Activated CD4-positive, alpha-beta T cell treated with anti-CD3 and anti-CD28 coated beads for 36 hours (primary cell): Measurements from ENCODE around the gene ELP4. TPM values are rescaled to one million over a fixed set of nuclear protein-coding genes. Genes with fewer than 3 reads are reported as not detected.
"Not testable (repeated sequence)": the region's sequence is repeated elsewhere in the genome, so short reads cannot be mapped to it uniquely, and the experiment has no call there.

Source experiments
- ATAC-seq: fragments of 200-7000 bp; cut with Tn5 transposase; one replicate; pipeline ENCODE4 v1.10.0; 2021; ENCODE audit warnings: mild to moderate bottlenecking, moderate library complexity
- CTCF ChIA-PET: fragments of 350-600 bp; sonication (Branson Sonifier 250); formaldehyde crosslinking; loops from one replicate; lab custom pipeline; 2021; ENCODE audit warnings: antibody characterized with exemption; lab: Charles Lee
- POLR2A ChIA-PET: fragments of 350-600 bp; sonication (Branson Sonifier 250); formaldehyde crosslinking; loops from one replicate; lab custom pipeline; 2021; ENCODE audit warnings: antibody characterized with exemption, inconsistent platforms; lab: Charles Lee
- DNase-seq: peaks from one replicate; pipeline ENCODE4 v3.0.0-alpha.2; 2020
- H3K27ac Mint-ChIP-seq: one replicate; pipeline ENCODE4 v1.8.0; 2021; ENCODE audit warnings: mixed read lengths
- H3K27me3 Mint-ChIP-seq: one replicate; pipeline ENCODE4 v1.8.0; 2021; ENCODE audit warnings: mixed read lengths
- H3K36me3 Mint-ChIP-seq: one replicate; pipeline ENCODE4 v1.8.0; 2021; ENCODE audit warnings: low read depth, mixed read lengths
- H3K4me1 Mint-ChIP-seq: one replicate; pipeline ENCODE4 v1.8.0; 2021; ENCODE audit warnings: mixed read lengths
- H3K4me3 Mint-ChIP-seq: one replicate; pipeline ENCODE4 v1.8.0; 2021; ENCODE audit warnings: mild to moderate bottlenecking, moderate library complexity, mixed read lengths
- H3K9me3 Mint-ChIP-seq: one replicate; pipeline ENCODE4 v1.8.0; 2021; ENCODE audit warnings: low read depth, mixed read lengths
- intact Hi-C, 2 experiments: fragments of 100-400 bp; cut with DNase I in 1 of 2; cut with micrococcal nuclease in 1 of 2; formaldehyde crosslinking; loops; one replicate each; pipeline versions ENCODE4 v1.14.2 to v1.15.1; 2022 to 2024; cut with DNase I, micrococcal nuclease
- total RNA-seq, 2 experiments: library from RNA; stranded (reverse); gene quantifications; one replicate each; pipeline ENCODE4 v1.2.3, GENCODE V29; 2021

ELP4 gene
- total RNA-seq, 2 experiments from 2014 or later = 21.9 to 30.9 TPM

DNA sequence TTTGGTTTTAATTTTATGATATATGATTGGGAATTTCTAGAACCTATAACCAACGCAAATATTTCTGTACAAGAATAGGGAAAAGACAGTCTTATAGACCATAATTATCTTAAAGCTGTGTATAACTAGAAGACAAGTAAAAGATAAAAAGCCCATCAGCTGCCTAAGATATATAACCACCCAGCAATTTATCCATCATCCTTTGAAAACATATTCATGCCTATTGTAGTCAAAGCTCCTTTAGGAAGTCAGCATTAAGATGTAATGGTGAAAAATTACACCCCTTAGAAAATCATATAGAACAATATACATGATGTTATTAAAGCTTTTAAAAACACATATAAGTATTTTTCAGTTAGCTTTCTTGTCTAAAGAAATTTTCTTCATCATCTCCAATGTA, 46.4 kb downstream of the ELP4 start:
- no peaks in the 10 kb centered on the region for H3K9me3 Mint-ChIP-seq
- no peak overlapping the region for H3K27ac Mint-ChIP-seq
- CTCF ChIA-PET = no interaction called here
- ATAC-seq (no peak), DNase-seq (no peak)
- POLR2A ChIA-PET = no interaction called here
- H3K36me3 Mint-ChIP-seq = no peaks in the 10 kb centered on the region
- H3K4me3 Mint-ChIP-seq = no peak overlapping the region
- no peaks in the 10 kb centered on the region for H3K27me3 Mint-ChIP-seq
- H3K4me1 Mint-ChIP-seq = no peaks in the 10 kb centered on the region
- intact Hi-C loops = no loop called here

DNA sequence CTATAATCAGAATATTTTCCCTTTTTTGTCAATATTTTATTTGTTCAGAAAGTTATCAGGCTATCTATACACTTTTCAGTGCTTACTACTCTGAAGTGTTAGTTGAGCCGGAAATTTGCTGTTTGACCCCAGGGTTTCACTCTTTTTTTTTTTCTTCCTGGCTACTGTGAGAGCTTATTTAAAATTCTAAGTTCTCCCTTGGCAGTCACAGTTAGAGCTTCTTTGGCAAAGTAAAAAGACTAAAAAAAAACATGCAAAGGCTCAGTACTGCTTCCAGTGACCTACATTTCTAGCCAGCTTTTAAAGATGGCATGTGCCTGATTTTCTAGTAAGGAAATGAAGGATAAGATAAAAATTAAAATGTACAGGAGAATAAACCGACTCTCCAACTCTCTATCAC, 48.4 kb downstream of the ELP4 start:
- Mint-ChIP-seq H3K4me3 (no peak overlapping the region), H3K36me3 (no peaks in the 10 kb centered on the region), H3K4me1 (no peaks in the 10 kb centered on the region), H3K27ac (no peak overlapping the region), H3K27me3 (no peaks in the 10 kb centered on the region), H3K9me3 (no peaks in the 10 kb centered on the region)
- ChIA-PET POLR2A (interaction anchor here (0.6 kb wide), 1 partner anchor 1422 kb away, joined by 3 read pairs; no protein-coding TSS in a partner anchor), CTCF (interaction anchor here (0.6 kb wide), 1 partner anchor 1127 kb away, joined by 5 read pairs; no protein-coding TSS in a partner anchor)
- intact Hi-C loops = no loop called here
- ATAC-seq = no peak
- DNase-seq = no peak

DNA sequence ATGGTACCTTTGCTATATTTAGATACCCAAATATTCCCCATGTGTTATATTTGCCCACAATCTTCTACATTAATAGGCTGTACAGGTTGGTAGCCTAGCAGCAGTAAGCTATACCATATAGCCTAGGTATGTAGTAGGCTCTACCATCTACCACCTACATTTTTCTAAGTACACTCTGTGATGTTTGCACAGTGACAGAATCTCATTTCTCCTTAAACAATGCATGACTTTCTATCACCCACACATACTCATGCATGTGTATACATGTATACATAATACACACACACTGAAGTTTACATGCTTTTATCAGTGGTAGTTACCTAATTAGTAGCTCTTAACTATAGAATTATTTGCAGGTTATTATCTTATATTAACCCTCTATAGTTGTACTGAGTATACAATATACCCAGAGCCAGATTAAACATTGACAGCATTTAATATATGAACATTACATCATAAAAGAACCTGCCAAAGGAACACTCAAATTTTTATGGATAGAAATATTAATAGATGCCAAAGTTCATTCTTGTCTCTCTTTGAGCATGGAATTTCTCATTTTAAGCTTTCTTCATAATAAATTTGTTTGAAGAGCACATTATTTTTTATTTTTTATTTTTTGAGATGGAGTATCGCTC, 51.4 kb downstream of the ELP4 start:
- H3K27me3 Mint-ChIP-seq = no peaks in the 10 kb centered on the region
- no peak overlapping the region for H3K27ac Mint-ChIP-seq
- ChIA-PET POLR2A (no interaction called here), CTCF (no interaction called here)
- intact Hi-C loops = no loop called here
- peaks cover 3% of the 10 kb centered on the region for H3K9me3 Mint-ChIP-seq
- H3K36me3 Mint-ChIP-seq = peaks cover 3% of the 10 kb centered on the region
- ATAC-seq = no peak
- H3K4me3 Mint-ChIP-seq = no peak overlapping the region
- no peak for DNase-seq
- H3K4me1 Mint-ChIP-seq = no peaks in the 10 kb centered on the region

DNA sequence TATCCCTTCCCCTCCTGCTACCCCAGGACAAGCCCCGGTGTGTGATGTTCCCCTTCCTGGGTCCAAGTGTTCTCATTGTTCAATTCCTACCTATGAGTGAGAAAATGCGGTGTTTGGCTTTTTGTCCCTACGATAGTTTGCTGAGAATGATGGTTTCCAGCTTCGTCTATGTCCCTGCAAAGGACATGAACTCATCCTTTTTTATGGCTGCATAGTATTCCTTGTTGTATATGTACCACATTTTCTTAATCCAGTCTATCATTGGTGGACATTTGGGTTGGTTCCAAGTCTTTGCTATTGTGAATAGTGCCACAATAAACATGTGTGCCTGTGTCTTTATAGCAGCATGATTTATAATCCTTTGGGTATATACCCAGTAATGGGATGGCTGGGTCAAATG, 55.0 kb downstream of the ELP4 start:
- H3K4me1 Mint-ChIP-seq, H3K9me3 Mint-ChIP-seq, POLR2A ChIA-PET, H3K27me3 Mint-ChIP-seq, ATAC-seq, intact Hi-C loops, H3K4me3 Mint-ChIP-seq, DNase-seq, H3K27ac Mint-ChIP-seq, CTCF ChIA-PET: not testable (repeated sequence)
- H3K36me3 Mint-ChIP-seq = peaks cover 18% of the 10 kb centered on the region

DNA sequence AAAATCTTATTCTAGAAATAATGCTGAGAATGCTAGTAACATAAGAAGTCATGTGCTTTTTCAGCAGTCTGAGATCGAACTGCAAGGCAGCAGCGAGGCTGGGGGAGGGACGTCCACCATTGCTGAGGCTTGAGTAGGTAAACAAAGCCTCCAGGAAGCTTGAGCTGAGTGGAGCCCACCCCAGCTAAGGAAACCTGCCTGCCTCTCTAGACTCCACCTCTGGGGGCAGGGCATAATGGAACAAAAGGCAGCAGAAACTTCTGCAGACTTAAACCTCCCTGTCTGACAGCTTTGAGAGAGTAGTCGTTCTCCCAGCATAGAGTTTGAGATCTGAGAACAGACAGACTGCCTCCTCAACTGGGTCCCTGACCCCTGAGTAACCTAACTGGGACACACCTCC, 64.6 kb downstream of the ELP4 start:
- ATAC-seq, H3K4me1 Mint-ChIP-seq, intact Hi-C loops, H3K27ac Mint-ChIP-seq, POLR2A ChIA-PET, H3K27me3 Mint-ChIP-seq, H3K4me3 Mint-ChIP-seq, DNase-seq: not testable (repeated sequence)
- Mint-ChIP-seq H3K36me3 (peaks cover 20% of the 10 kb centered on the region), H3K9me3 (peaks cover 21% of the 10 kb centered on the region)
- CTCF ChIA-PET = interaction anchor here (0.7 kb wide), 1 partner anchor 44 kb away, joined by 3 read pairs; no protein-coding TSS in a partner anchor

DNA sequence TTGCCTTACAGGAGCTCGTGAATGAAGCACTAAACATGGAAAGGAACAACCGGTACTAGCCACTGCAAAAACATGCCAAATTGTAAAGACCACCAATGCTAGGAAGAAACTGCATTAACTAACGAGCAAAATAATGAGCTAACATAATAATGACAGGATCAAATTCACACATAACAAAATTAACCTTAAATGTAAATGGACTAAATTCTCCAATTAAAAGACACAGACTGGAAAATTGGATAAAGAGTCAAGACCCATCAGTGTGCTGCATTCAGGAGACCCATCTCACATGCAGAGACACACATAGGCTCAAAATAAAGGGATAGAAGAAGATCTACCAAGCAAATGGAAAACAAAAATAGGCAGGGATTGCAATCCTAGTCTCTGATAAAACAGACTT, 66.2 kb downstream of the ELP4 start:
- intact Hi-C loops, ATAC-seq, H3K27me3 Mint-ChIP-seq, CTCF ChIA-PET, H3K4me1 Mint-ChIP-seq, POLR2A ChIA-PET, H3K27ac Mint-ChIP-seq, DNase-seq, H3K4me3 Mint-ChIP-seq: not testable (repeated sequence)
- Mint-ChIP-seq H3K9me3 (peaks cover 21% of the 10 kb centered on the region), H3K36me3 (peaks cover 15% of the 10 kb centered on the region)

DNA sequence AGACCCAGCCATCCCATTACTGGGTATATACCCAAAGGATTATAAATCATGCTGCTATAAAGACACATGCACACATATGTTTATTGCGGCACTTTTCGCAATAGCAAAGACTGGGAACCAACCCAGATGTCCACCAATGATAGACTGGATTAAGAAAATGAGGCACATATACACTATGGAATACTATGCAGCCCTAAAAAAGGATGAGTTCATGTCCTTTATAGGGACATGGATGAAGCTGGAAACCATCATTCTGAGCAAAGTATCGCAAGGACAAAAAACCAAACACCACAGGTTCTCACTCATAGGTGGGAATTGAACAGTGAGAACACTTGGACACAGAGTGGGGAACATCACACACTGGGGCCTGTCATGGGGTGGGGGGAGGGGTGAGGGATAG, 69.8 kb downstream of the ELP4 start:
- H3K4me3 Mint-ChIP-seq, POLR2A ChIA-PET, DNase-seq, ATAC-seq, H3K27me3 Mint-ChIP-seq, CTCF ChIA-PET, H3K27ac Mint-ChIP-seq, H3K4me1 Mint-ChIP-seq, intact Hi-C loops: not testable (repeated sequence)
- Mint-ChIP-seq H3K36me3 (peaks cover 11% of the 10 kb centered on the region), H3K9me3 (peaks cover 21% of the 10 kb centered on the region)

DNA sequence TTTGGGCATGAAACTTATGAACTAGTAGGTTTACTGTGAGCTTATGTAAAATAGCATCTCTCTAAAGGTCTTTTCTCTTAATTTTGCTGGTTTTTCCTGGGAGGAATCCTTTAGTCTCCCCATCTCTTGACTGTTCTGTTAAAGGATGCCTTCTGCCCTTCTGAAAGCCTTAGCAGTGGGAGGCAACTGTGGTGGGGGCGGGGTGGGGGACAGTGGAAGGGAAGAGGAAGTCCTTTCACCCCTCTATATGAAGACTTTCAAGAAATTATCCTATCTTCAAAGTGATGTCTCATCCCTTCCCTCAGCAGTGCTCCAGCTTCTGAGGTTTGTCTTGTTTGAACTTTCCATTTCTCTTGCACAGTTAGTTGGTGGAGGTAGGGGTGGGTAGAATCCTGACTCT, 73.1 kb downstream of the ELP4 start:
- peaks cover 4% of the 10 kb centered on the region for H3K4me1 Mint-ChIP-seq
- H3K27me3 Mint-ChIP-seq = no peaks in the 10 kb centered on the region
- peaks cover under 1% of the 10 kb centered on the region for H3K9me3 Mint-ChIP-seq
- intact Hi-C loops = no loop called here
- peaks cover 2% of the 10 kb centered on the region for H3K36me3 Mint-ChIP-seq
- POLR2A ChIA-PET = no interaction called here
- H3K27ac Mint-ChIP-seq = no peak overlapping the region
- no peak for DNase-seq
- no peak overlapping the region for H3K4me3 Mint-ChIP-seq
- CTCF ChIA-PET = no interaction called here
- ATAC-seq = no peak

DNA sequence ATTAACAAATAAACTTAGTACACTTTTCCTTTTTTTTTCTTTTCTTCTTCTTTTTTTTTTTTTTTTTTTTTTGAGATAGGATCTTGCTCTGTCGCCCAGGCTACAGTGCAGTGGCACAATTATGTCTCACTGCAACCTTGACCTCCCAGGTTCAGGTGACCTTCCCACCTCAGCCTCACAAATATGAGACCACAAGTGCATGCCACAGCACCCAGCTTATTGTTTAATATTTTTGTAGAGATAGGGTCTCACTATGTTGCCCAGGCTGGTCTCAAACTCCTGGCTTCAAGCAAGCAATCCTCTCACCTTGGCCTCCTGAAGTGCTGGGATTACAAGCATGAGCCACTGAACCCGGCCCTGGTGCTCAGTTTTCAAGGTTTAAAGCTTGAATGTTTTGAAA, 88.9 kb downstream of the ELP4 start:
- no peak overlapping the region for H3K4me3 Mint-ChIP-seq
- POLR2A ChIA-PET = no interaction called here
- H3K36me3 Mint-ChIP-seq = peaks cover 19% of the 10 kb centered on the region
- H3K9me3 Mint-ChIP-seq = no peaks in the 10 kb centered on the region
- no peaks in the 10 kb centered on the region for H3K27me3 Mint-ChIP-seq
- no peak overlapping the region for H3K27ac Mint-ChIP-seq
- CTCF ChIA-PET = interaction anchor here (1.0 kb wide), 1 partner anchor 43 kb away, joined by 5 read pairs; no protein-coding TSS in a partner anchor
- intact Hi-C loops = no loop called here
- no peak for ATAC-seq
- no peak for DNase-seq
- H3K4me1 Mint-ChIP-seq = no peaks in the 10 kb centered on the region

DNA sequence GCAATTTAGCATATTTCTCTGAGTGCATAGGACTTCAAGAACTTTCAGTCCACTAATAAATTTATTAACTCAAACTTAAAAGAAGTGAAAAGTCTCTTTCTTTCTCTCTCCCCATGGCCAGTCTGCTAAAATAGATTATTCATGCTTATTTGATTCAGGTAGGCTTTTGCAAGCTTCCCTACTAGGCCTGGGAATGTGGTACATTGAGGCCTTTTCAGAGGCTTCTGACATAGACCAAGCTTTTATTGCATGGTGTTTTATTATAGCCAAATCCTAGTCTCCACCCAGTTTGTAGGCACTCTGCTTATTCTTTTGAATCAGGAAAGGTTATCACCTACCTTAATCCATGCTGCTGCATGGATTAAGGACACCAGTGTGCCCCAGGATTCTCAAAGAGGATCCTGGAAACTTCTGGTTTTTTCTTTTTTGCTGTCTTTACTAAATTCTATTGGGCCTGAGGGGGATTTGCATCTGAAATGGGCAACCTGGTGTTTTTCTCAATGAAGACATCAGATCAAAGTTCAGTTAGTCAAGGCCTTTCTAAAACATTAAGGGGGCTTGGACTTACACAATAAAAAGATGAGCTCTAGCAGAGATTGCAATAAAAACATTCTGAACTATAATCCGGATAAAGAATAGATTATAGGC, 92.2 kb downstream of the ELP4 start:
- no peak for DNase-seq
- Mint-ChIP-seq H3K4me3 (no peak overlapping the region), H3K36me3 (peaks cover 12% of the 10 kb centered on the region), H3K27me3 (no peaks in the 10 kb centered on the region), H3K4me1 (no peaks in the 10 kb centered on the region), H3K27ac (no peak overlapping the region), H3K9me3 (no peaks in the 10 kb centered on the region)
- intact Hi-C loops = no loop called here
- ChIA-PET POLR2A (no interaction called here), CTCF (no interaction called here)
- no peak for ATAC-seq

DNA sequence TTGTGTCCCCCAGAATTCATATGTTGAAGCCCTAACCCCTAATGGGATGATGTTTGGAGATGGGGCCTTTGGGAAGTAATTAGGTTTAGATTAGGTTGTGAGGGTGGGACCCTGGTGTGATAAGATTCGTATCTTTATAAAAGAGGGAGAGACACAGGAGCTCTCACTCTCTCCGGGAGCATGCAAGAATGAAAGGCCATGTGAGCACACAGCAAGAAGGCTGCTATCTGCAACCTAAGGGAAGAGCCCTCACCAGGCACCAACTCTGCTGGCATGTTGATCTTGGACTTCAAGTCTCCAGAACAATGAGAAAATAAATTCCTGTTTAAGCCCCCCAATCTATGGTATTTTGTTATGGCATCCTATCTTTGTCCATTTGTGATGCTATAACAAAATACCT, 97.3 kb downstream of the ELP4 start:
- Mint-ChIP-seq H3K27ac (no peak overlapping the region), H3K36me3 (peaks cover 5% of the 10 kb centered on the region), H3K4me1 (no peaks in the 10 kb centered on the region), H3K27me3 (no peaks in the 10 kb centered on the region), H3K4me3 (no peak overlapping the region), H3K9me3 (no peaks in the 10 kb centered on the region)
- ChIA-PET CTCF (no interaction called here), POLR2A (no interaction called here)
- DNase-seq (no peak), ATAC-seq (no peak)
- intact Hi-C loops = no loop called here

DNA sequence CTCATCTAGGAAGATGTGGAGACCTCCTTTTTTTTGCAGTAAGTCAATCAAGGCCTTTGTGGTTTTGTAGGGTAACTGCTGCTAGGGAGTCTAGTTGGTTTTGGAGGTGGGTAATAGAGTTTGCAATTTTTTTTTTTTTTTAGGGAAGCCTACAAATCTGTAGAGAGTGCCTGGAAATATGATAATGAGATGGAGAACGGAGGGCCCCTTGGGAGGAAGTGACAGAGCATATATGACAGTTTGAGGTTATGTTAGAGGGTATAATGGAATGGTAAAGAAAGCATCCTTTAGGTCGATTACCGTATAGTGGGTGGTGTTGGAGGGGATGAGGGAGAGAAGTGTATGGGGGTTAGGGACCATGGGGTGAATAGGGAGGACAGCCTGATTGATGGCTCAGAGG, 98.3 kb downstream of the ELP4 start:
- ATAC-seq = no peak
- peaks cover 5% of the 10 kb centered on the region for H3K36me3 Mint-ChIP-seq
- no peaks in the 10 kb centered on the region for H3K9me3 Mint-ChIP-seq
- intact Hi-C loops = no loop called here
- ChIA-PET CTCF (no interaction called here), POLR2A (no interaction called here)
- H3K27ac Mint-ChIP-seq = no peak overlapping the region
- H3K4me3 Mint-ChIP-seq = no peak overlapping the region
- H3K27me3 Mint-ChIP-seq = no peaks in the 10 kb centered on the region
- H3K4me1 Mint-ChIP-seq = no peaks in the 10 kb centered on the region
- DNase-seq = no peak
